Measurements from ENCODE around the gene PRR30. TPM values are rescaled to one million over a fixed set of nuclear protein-coding genes. Genes with fewer than 3 reads are reported as not detected.

PRR30 gene
- total RNA-seq, 1 donor from 2014 or later = not detected

DNA sequence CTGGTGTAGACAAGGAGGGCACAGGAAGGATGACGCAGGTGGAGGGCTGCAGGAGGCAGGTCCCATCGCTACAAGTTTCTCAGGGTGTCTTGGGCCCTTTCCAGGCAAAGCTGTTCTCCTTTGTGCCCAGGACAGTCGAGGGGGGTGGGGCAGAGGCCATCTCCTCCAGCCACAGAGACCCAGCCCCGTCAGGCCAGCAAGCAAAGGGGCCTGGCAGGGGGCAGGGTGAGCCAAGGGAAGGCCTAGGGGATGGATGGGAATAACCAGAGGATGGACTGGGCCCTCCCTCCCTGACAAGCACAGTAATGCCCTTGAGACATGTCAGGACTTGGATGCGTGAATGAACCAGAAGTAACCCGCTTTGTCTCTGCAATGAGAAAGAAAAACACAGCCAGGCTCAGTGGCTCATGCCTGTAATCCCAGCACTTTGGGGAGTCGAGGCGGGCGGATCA, 15.9 kb upstream of the PRR30 start:
- intact Hi-C loops (cut with micrococcal nuclease) = no loop called here

DNA sequence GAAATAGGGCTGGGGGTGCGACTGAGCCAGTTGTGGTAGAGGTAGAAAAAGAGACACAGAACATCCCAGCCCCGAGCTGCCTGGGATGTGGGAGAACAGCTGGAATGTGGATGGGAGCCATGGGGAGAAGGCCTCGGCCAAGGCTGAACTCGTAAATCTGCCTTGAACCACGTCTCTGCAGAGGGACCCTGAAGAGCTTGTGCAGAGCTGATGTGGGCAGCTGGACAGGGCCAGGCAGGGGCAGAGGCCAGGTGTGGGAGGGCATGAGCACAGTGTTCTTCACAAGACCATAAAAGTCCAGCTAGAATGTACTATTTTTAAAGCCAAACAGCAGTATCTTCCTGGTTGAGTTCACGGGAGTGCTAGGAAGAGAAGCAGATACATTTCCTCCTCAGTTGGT, 15.3 kb upstream of the PRR30 start:
- intact Hi-C loops (cut with micrococcal nuclease) = no loop called here

DNA sequence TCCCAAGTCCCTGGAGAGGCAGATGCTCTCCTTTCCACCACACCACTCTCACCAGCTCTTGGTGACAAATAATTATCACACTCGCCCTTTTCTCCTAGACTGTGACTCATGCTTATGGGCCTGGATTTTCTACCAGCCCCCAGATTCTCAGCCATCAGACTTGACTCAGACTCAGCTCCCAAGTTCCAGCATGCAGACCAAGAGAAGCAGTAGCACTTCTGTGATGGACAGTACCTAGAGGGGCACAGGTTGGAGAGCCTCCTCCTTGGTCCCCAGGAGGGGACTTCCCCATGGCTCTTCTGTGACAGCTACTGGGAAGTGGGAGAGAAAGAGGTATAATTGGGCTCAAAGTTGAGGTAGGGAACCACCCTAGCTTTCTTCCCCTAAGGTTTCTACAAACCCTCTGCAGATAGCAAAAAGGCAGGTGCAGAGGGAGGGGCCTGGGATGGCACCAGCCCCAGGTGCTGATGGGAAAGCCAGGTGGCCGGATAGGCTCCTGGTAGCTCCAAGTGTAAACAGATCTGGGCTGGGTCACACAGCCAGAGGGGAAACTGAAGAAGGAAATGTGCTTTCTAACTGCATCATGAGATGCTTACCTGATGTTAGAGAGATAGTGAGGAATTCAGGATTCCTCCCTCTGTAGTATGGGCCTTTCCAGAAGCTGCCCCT, 13.7 kb upstream of the PRR30 start:
- intact Hi-C loops (cut with micrococcal nuclease) = no loop called here

GRCh38 chr2:27152102-27152795, 13.0 kb upstream of the PRR30 start:
- intact Hi-C loops (cut with micrococcal nuclease) = no loop called here

DNA sequence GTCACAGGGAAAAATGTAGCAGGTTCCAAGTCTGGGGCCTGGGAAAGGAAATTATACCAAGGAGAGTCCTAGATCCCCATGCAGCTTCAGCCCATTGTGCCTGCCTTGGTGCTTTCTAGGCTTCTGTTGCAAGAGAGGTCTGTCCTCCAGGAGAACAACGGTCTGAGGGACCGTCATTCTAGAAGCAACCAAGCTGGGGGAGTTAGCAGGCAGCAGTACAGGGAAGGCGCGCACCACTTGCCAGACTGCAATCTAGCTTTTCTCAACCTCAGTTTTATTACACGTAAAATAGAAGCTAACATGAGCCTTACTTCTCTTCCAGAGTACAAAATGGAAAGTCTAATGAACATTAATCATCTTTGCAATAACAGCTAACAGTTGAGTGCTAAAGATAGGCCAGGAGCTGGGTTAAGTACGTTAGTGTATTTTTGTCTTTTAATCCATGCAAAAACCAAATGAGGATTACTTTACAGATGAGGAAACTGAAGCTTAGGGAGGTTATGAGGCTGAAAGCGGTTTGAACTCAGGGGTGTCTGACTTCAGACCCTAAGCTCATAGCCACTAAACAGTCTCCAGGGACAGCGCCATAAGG, 11.5 kb upstream of the PRR30 start:
- intact Hi-C loops (cut with micrococcal nuclease) = no loop called here

DNA sequence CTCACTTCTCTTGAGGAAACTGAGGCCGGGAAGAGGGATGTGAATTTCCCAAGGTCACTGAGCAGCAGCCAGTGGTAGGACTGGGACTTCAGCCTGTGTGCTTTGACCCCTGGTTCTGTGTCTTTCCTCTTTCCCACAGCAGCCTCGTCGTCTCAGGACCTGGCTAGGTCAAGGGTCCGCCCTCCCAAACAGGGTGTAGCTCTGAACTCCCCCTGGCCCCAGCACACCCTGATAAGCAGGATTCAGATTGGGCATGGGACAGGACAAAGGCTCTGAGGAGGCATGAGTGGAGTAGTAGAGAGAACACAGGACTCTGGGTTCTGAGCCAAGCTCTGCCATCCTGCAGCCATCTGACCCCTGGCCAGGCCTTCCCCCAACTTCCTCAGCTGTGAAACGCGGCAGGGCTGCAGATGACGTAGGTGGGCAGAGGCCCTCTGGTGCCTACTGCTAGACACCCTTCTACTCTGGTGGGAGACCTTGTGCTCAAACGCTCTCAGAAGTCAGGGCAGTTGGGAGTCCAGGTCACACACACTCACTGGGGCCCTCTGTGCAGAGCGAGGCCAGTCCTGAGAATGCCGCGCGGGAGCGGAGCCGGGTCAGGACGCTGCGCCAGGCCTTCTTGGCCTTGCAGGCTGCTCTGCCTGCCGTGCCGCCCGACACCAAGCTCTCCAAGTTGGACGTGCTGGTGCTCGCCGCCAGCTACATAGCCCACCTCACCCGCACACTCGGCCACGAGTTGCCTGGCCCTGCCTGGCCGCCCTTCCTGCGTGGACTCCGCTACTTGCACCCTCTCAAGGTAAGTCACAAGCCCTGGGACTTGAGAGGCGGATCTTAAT, 10.6 kb upstream of the PRR30 start:
- intact Hi-C loops (cut with micrococcal nuclease) = no loop called here

- intact Hi-C loops (cut with micrococcal nuclease) = no loop called here
Measured at GRCh38 chr2:27148801-27149439, 9.7 kb upstream of the PRR30 start, which contains the start of gene TCF23. TSS of gene TCF23 (plus strand) at chr2:27149004. CDS start at chr2:27149134, 130 bp downstream.

DNA sequence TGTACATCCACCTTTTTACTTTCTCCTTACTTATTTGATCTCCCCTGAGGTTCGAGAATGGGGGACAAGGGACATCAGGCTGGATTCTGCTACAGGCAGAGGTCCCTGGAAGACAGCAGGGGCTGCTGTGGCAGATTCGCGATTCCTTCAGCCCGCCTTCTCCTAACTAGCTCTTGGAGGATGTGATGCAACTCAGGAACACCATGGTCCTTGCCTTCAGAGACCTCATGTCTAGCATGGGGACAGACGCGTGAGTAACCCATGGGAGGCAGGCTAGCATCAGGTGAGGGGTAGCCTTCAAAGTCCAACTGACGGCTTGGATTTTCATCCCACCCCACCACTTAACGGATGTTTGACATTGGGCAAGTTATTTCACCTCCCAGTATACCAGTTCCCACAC, 8.7 kb upstream of the PRR30 start:
- intact Hi-C loops (cut with micrococcal nuclease) = no loop called here

DNA sequence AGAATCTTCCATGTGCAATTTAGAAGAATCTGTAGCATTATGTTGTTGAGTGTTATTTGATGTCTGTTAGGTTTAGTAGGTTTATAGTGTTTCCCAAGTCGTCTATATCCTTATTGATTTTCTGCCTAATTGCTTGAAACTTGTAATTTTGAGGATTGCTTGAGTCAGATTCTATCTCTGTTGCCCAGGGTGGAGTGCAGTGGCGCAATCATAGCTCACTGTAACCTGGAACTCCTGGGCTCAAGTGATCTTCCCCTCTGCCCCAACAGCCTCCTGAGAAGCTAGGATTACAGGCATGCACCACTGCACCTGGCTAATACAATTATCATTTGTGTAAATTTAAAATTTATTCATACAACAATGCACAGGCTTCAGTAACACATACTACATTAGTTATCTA, 6.5 kb upstream of the PRR30 start:
- intact Hi-C loops (cut with micrococcal nuclease) = no loop called here

GRCh38 chr2:27143285-27143684, 4.1 kb upstream of the PRR30 start:
- intact Hi-C loops (cut with micrococcal nuclease) = no loop called here

DNA sequence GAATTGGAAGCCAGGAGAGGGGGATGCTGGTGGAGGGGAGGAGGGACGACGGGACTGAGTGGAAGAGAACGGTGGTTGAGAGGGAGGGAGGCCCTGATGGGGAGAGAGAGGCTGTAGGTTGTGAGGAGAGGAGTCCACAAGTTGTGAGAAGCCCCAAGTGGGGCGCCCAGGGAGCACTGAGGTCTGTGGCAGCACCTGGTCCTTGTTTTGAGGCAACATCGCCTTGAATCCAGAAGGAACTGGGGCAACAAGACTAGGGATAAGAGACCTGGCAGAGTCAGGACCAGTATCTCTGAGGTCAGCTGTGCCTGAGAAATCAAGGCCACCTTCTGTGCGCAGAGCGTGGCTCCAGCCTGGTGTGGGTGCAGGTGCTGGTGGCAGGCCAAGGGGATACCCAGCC, 1.1 kb downstream of the PRR30 start:
- intact Hi-C loops (cut with micrococcal nuclease) = no loop called here

GRCh38 chr2:27137322-27137935, 1.8 kb downstream of the PRR30 start:
- intact Hi-C loops (cut with micrococcal nuclease) = no loop called here

DNA sequence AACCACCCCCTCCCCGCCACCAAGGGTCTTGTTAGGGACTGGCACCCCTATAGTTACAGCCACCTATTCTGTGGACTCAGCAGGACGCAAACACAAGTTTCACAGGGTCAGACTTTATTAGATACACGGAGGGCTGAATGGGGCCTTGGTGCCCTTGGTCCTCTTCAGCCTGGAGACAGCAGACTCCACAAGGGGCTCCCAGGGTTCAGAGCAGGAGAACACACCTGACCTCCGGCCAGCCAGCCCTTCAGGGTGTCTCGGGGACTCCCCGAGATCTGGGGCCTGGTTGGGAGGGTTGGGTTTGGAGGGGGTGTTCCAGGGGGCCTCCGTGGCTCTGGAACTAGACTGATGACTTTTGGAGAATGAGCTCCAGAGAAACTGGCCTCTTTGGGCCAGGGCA, 2.5 kb downstream of the PRR30 start:
- intact Hi-C loops (cut with micrococcal nuclease) = no loop called here

- intact Hi-C loops (cut with micrococcal nuclease) = loop anchor here (2.0 kb wide), 2 partner anchors 17 to 351 kb away; partner anchors contain the start of gene CGREF1
Measured at GRCh38 chr2:27135478-27135955, 3.7 kb downstream of the PRR30 start.

DNA sequence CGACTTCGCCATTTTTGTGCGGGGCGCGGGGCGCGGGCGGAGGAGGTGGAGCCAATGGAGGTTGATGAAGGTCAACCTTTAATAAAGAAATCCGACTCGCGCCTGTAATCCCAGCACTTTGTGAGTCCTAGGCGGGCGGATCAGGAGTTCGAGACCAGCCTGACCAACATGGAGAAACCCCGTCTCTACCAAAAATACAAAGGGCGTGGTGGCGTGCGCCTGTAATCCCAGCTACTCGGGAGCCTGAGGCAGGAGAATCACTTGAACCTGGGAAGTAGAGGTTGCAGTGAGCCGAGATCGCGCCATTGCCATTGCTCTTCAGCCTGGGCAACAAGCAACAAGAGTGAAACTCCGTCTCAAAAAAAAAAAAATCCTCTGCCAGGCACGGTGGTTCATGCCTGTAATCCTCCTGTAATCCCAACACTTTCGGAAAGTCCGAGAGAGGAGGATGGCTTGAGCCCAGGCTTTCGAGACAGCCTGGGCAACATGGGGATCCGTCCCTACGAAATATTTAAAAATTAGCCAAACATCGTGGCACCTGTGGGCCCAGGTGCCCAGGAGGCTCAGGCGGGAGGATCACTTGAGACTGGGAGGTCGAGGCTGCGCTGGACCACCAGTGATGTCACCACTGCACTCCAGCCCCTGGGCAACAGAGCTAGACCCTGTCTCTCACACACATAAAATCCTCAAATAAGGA, 4.3 kb downstream of the PRR30 start:
- intact Hi-C loops (cut with micrococcal nuclease) = loop anchor here (1.0 to 5.0 kb wide), 15 partner anchors 12 to 1257 kb away; partner anchors contain the start of genes ABHD1, AGBL5, ATRAID and CAD

GRCh38 chr2:27133905-27134780, 5.1 kb downstream of the PRR30 start, which contains the start of gene PREB:
TSS of gene PREB (minus strand) at chr2:27134636. CDS start at chr2:27134421, 215 bp downstream.
- intact Hi-C loops (cut with micrococcal nuclease) = loop anchor here (1.0 to 5.0 kb wide), 15 partner anchors 11 to 1258 kb away; partner anchors contain the start of genes ABHD1, AGBL5, ATRAID and CAD

DNA sequence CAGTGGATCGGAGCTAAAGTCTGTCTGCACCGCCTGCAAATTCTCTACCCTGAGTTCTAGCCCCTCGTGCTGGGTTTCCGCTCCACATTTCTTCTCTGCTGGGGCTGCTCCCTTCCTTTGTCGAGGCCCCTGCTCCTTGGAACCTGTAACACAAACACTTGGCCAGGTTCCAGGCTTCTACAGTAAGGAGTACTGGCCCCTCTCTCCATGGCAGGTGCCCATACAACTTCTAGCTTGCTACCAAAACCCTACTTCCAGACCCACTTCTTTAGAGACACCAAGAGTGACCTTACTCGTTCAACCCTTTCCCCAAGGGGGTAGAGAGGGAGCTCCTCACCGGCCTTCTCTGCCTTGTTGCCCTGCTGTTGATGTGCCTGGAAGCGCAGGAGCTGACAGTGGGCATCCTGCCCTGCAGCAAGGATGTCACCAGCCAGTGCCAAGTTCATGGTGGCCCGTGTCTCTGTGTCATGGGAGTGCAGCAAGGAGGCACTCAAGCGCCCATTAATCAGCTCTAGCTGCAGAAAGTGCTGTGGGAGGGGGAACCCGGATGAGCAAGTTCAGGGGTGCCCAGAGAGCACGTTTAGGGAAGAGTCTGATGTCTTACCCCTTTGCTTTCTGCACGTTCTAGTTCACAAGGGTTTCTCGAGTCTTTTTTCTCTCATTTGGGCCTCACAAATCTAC, 5.9 kb downstream of the PRR30 start:
- intact Hi-C loops (cut with micrococcal nuclease) = loop anchor here (5.0 kb wide), 3 partner anchors 239 to 1259 kb away; partner anchors contain the start of genes EIF2B4, FOSL2, SLC4A1AP and SNX17

- intact Hi-C loops (cut with micrococcal nuclease) = loop anchor here (5.0 kb wide), 3 partner anchors 241 to 1261 kb away; partner anchors contain the start of genes EIF2B4, FOSL2, SLC4A1AP and SNX17
Measured at GRCh38 chr2:27131429-27131828, 7.8 kb downstream of the PRR30 start.

All from T-helper 1 cell treated with Interleukin-12 subunit alpha and Interleukin-12 subunit beta and Interleukin-4 antibody, amounts not matched to agents 30 ng/mL and 1 ng/mL, for 36 hours (primary cell).